GM18502 (cell line): ENCODE measurements around the gene FYN.
"Not testable (repeated sequence)": the region's sequence is repeated elsewhere in the genome, so short reads cannot be mapped to it uniquely, and the experiment has no call there.

ENCODE experiments used
- ATAC-seq: cut with Tn5 transposase; IDR thresholded peaks from one replicate; pipeline ENCODE4 v1.9.1; 2021; ENCODE audit warnings: mild to moderate bottlenecking; ENCODE audit not compliant: unreplicated experiment, poor library complexity

FYN gene

GRCh38 chr6:111796310-111796918 is 76.8 kb downstream of the FYN start:
- ATAC-seq = no peak

- ATAC-seq = no peak
These were observed 77.7 kb downstream of the FYN start for GRCh38 chr6:111795558-111795957.

- no peak for ATAC-seq
These were observed 78.4 kb downstream of the FYN start for GRCh38 chr6:111794727-111795452.

- no peak for ATAC-seq
These were observed 79.0 kb downstream of the FYN start for GRCh38 chr6:111794300-111794699.

- ATAC-seq = no peak
These were observed 79.5 kb downstream of the FYN start for GRCh38 chr6:111793711-111794111.

- ATAC-seq = no peak
These were observed 80.1 kb downstream of the FYN start for GRCh38 chr6:111792914-111793700.

- ATAC-seq = no peak
These were observed 81.0 kb downstream of the FYN start for GRCh38 chr6:111792241-111792640.

GRCh38 chr6:111791415-111791814 is 81.8 kb downstream of the FYN start:
- ATAC-seq = no peak

GRCh38 chr6:111789598-111789997 is 83.7 kb downstream of the FYN start:
- ATAC-seq = no peak

- no peak for ATAC-seq
These were observed 84.6 kb downstream of the FYN start for GRCh38 chr6:111788379-111789276.

GRCh38 chr6:111786151-111786550 is 87.1 kb downstream of the FYN start:
- not testable (repeated sequence) for ATAC-seq

- ATAC-seq = no peak
These were observed 88.8 kb downstream of the FYN start for GRCh38 chr6:111784433-111784832.

- no peak for ATAC-seq
These were observed 90.3 kb downstream of the FYN start for GRCh38 chr6:111782887-111783466.

GRCh38 chr6:111782192-111782809 is 91.0 kb downstream of the FYN start:
- no peak for ATAC-seq

GRCh38 chr6:111781041-111781708 is 92.1 kb downstream of the FYN start:
- no peak for ATAC-seq

- no peak for ATAC-seq
These were observed 92.9 kb downstream of the FYN start for GRCh38 chr6:111780393-111780792.

GRCh38 chr6:111779660-111780059 is 93.6 kb downstream of the FYN start:
- ATAC-seq = no peak

- ATAC-seq = no peak
These were observed 94.2 kb downstream of the FYN start for GRCh38 chr6:111779031-111779430.

GRCh38 chr6:111777357-111777756 is 95.9 kb downstream of the FYN start:
- no peak for ATAC-seq
